Right atrium auricular region (tissue), 2 donors: ENCODE measurements around the gene FRMD1. TPM values are rescaled to one million over a fixed set of nuclear protein-coding genes. Genes with fewer than 3 reads are reported as not detected.

ENCODE experiments used
- DNase-seq: peaks from one replicate; pipeline ENCODE4 v3.0.0-alpha.2; 2019; ENCODE audit warnings: low spot score
- H3K27ac ChIP-seq, 2 donors: fragments of 200-600 bp; sonication (generic); 1 replicate in 1 of 2; 2 replicates in 1 of 2; pipeline ENCODE4 v1.5.1; 2016 to 2019
- H3K27me3 ChIP-seq, 2 donors: fragments of 200-600 bp; sonication (generic); one replicate each; pipeline versions ENCODE4 v1.5.1 to v1.6.0; 2017 to 2019
- H3K36me3 ChIP-seq: fragments of 200-600 bp; sonication (generic); one replicate; pipeline ENCODE4 v1.5.1; 2016
- H3K4me1 ChIP-seq, 2 donors: fragments of 200-600 bp; sonication (generic); one replicate each; pipeline versions ENCODE4 v1.5.1 to v1.6.0; 2017 to 2019
- H3K4me3 ChIP-seq, 2 donors: fragments of 200-600 bp; sonication (generic); 1 replicate in 1 of 2; 2 replicates in 1 of 2; pipeline ENCODE4 v1.5.1; 2017 to 2019; ENCODE audit warnings: mild to moderate bottlenecking in 1 of 2, moderate library complexity in 1 of 2
- H3K9me3 ChIP-seq, 2 donors: fragments of 200-600 bp; sonication (generic); one replicate each; pipeline ENCODE4 v1.5.1; 2019
- CTCF ChIP-seq, 2 donors: fragments of 200-600 bp; sonication (generic); IDR thresholded peaks; one replicate each; pipeline ENCODE4 v1.5.1; 2019; ENCODE audit warnings: antibody characterized with exemption in 2 of 2
- total RNA-seq, 2 donors: library from RNA; depleted of rRNA; stranded (reverse); fragments of >200 nt; gene quantifications; one replicate each; pipeline ENCODE4 v1.1.0, GENCODE V29; 2016

Gene FRMD1
- total RNA-seq, 2 donors from 2014 or later, result 0.08 TPM; not detected in 1

- no peak for TF ChIP-seq CTCF (IDR thresholded peaks at IDR 0.05)
- no peaks in the 10 kb centered on the region for H3K4me1 ChIP-seq
Observed at GRCh38 chr6:168067081-168067759, 11.8 kb downstream of the FRMD1 start.

GRCh38 chr6:168064226-168064807 is 14.7 kb downstream of the FRMD1 start:
- no peak for DNase-seq
- Histone ChIP-seq H3K4me3 (no peak overlapping the region), H3K36me3 (no peaks in the 10 kb centered on the region), H3K9me3 (no peaks in the 10 kb centered on the region), H3K27me3 (no peaks in the 10 kb centered on the region), H3K27ac (no peak overlapping the region), H3K4me1 (peaks cover 0 to 8% of the 10 kb centered on the region in 2 donors)
- TF ChIP-seq CTCF (IDR thresholded peaks at IDR 0.05), result no peak

More at GRCh38 chr6:168067081-168067759, 11.8 kb downstream of the FRMD1 start:
- H3K27me3 ChIP-seq, result no peaks in the 10 kb centered on the region
- no peak overlapping the region for H3K27ac ChIP-seq
- no peak for DNase-seq
- H3K36me3 ChIP-seq, result no peaks in the 10 kb centered on the region
- H3K9me3 ChIP-seq, result no peaks in the 10 kb centered on the region
- no peak overlapping the region for H3K4me3 ChIP-seq

GRCh38 chr6:168063431-168063830 is 15.6 kb downstream of the FRMD1 start:
- no peaks in the 10 kb centered on the region for H3K27me3 ChIP-seq
- no peaks in the 10 kb centered on the region for H3K9me3 ChIP-seq
- H3K27ac ChIP-seq, result no peak overlapping the region
- TF ChIP-seq CTCF (IDR thresholded peaks at IDR 0.05), result no peak
- H3K4me1 ChIP-seq, result peaks cover 0 to 8% of the 10 kb centered on the region in 2 donors
- no peaks in the 10 kb centered on the region for H3K36me3 ChIP-seq
- no peak overlapping the region for H3K4me3 ChIP-seq
- DNase-seq, result no peak

GRCh38 chr6:168062346-168063289 is 16.4 kb downstream of the FRMD1 start:
- Histone ChIP-seq H3K4me1 (peaks cover 0 to 8% of the 10 kb centered on the region in 2 donors), H3K4me3 (no peak overlapping the region), H3K9me3 (no peaks in the 10 kb centered on the region), H3K36me3 (no peaks in the 10 kb centered on the region), H3K27me3 (no peaks in the 10 kb centered on the region), H3K27ac (no peak overlapping the region)
- TF ChIP-seq CTCF (IDR thresholded peaks at IDR 0.05), result no peak
- no peak for DNase-seq

- Histone ChIP-seq H3K27me3 (no peaks in the 10 kb centered on the region), H3K9me3 (no peaks in the 10 kb centered on the region), H3K4me3 (no peak overlapping the region), H3K4me1 (peaks cover 0 to 8% of the 10 kb centered on the region in 2 donors), H3K27ac (no peak overlapping the region), H3K36me3 (no peaks in the 10 kb centered on the region)
- TF ChIP-seq CTCF (IDR thresholded peaks at IDR 0.05), result no peak
- DNase-seq, result no peak
Observed at GRCh38 chr6:168061269-168062210, 17.5 kb downstream of the FRMD1 start.
